OCI-LY3 (cell line): ENCODE measurements around the gene OR10H1.

ENCODE experiments used
- EZH2phosphoT487 ChIP-seq: fragments of 200-600 bp; shearing (Covaris generic); IDR thresholded peaks from 2 replicates; pipeline ENCODE4 v1.6.1; 2018; ENCODE audit warnings: antibody characterized with exemption, mixed run types, low read depth
- TF ChIP-seq, protein P1 (sequence below): fragments of 200-600, 300-600 bp; sonication (generic); IDR thresholded peaks from 2 replicates; pipeline ENCODE4 v1.5.1; 2014; ENCODE audit warnings: antibody characterized with exemption, low read length, low read depth

DNA sequence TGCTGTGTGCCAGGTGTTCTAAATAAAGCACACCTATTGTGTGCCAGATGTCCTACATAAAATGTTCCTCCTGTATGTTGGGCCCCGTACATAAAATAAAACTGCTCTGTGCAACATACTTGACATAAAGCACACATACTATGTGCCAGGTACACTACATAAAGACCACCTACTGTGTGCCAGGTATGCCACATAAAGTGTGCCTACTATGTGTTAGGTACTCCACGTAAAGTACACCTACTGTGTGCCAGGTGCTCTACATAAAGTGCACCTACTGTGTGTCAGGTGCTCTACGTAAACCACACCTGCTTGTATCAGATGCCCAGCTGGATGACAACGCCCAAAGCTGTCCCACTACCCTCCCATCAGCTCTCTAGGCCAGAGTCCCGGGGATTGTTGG, 33.8 kb downstream of the OR10H1 start:
- TF ChIP-seq, protein P1, sequence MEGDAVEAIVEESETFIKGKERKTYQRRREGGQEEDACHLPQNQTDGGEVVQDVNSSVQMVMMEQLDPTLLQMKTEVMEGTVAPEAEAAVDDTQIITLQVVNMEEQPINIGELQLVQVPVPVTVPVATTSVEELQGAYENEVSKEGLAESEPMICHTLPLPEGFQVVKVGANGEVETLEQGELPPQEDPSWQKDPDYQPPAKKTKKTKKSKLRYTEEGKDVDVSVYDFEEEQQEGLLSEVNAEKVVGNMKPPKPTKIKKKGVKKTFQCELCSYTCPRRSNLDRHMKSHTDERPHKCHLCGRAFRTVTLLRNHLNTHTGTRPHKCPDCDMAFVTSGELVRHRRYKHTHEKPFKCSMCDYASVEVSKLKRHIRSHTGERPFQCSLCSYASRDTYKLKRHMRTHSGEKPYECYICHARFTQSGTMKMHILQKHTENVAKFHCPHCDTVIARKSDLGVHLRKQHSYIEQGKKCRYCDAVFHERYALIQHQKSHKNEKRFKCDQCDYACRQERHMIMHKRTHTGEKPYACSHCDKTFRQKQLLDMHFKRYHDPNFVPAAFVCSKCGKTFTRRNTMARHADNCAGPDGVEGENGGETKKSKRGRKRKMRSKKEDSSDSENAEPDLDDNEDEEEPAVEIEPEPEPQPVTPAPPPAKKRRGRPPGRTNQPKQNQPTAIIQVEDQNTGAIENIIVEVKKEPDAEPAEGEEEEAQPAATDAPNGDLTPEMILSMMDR: no peak
- no peak for TF ChIP-seq EZH2phosphoT487
